ENCODE measurements around the gene AP2B1. TPM values are rescaled to one million over a fixed set of nuclear protein-coding genes. Genes with fewer than 3 reads are reported as not detected.

Gene AP2B1
- total and polyA plus RNA-seq, 9 of the 15 experiments (the other 6 are each of a cell fraction or from before 2014, with no cell fraction given), result 60.1 to 287 (median 105) TPM

GRCh38 chr17:35560703-35561102, 26.4 kb upstream of the AP2B1 start, which contains the start of gene SLFN14 (continued):
- no peak for TF ChIP-seq GTF3C2 (IDR thresholded peaks at IDR 0.05; ENCODE audit: borderline replicate concordance, extremely low read depth, insufficient read length)
- TF ChIP-seq ZNF592 (IDR thresholded peaks at IDR 0.05), result 0 out of 2 replicates have a peak, but pooled peaks have one; percentile 43
- TF ChIP-seq ZNF444 (CRISPR knock-in tag; IDR thresholded peaks at IDR 0.05), result 0 out of 2 replicates have a peak, but pooled peaks have one; percentile 25
- no peak for TF ChIP-seq ID3 (CRISPR knock-in tag; IDR thresholded peaks at IDR 0.05)
- TF ChIP-seq ID3 (tag; IDR thresholded peaks at IDR 0.05), result 0 out of 2 replicates have a peak, but pooled peaks have one; percentile 36
- TF ChIP-seq RBM39 (optimal IDR thresholded peaks at IDR 0.05; ENCODE audit: low read depth, low read length), result no peak
- TF ChIP-seq ZNF174 (CRISPR knock-in tag; IDR thresholded peaks at IDR 0.05), result no peak
- no peak for TF ChIP-seq DNMT1 (IDR thresholded peaks at IDR 0.05)
- no peak for TF ChIP-seq PPARD (CRISPR knock-in tag; IDR thresholded peaks at IDR 0.05)
- peak; percentile 84 for TF ChIP-seq KHSRP (IDR thresholded peaks at IDR 0.05)
- peak; percentile 65; the same call in 1 of the 2 replicates for TF ChIP-seq ATF3 (IDR thresholded peaks at IDR 0.05)
- peak; percentile 71; the same call in 1 of the 2 replicates for TF ChIP-seq ATF3 (CRISPR knock-in tag; conservative IDR thresholded peaks at IDR 0.05)
- no peak for TF ChIP-seq KDM5B (IDR thresholded peaks at IDR 0.05; ENCODE audit: insufficient replicate concordance, low read depth, low read length)
- no peak for TF ChIP-seq CREBBP (IDR thresholded peaks at IDR 0.05; ENCODE audit: low read depth, low read length)
- TF ChIP-seq CREM (IDR thresholded peaks at IDR 0.05; ENCODE audit: low read depth), result peak; percentile 83
- peak; percentile 100 for TF ChIP-seq TAL1 (IDR thresholded peaks at IDR 0.05)
- no peak for TF ChIP-seq TFAM (CRISPR knock-in tag; conservative IDR thresholded peaks at IDR 0.05)
- peak; percentile 84; the same call in 1 of the 2 replicates for TF ChIP-seq HEY1 (CRISPR knock-in tag; IDR thresholded peaks at IDR 0.05; ENCODE audit: borderline replicate concordance)
- TF ChIP-seq BRF2 (IDR thresholded peaks at IDR 0.05; ENCODE audit: borderline replicate concordance, insufficient read depth, insufficient read length), result no peak
- TF ChIP-seq MAFF (IDR thresholded peaks at IDR 0.05; ENCODE audit: low read length), result peak; percentile 62; the same call in 1 of the 2 replicates

All from K562 (cell line).